Measurements from ENCODE around the gene VAV2.

VAV2 gene

DNA sequence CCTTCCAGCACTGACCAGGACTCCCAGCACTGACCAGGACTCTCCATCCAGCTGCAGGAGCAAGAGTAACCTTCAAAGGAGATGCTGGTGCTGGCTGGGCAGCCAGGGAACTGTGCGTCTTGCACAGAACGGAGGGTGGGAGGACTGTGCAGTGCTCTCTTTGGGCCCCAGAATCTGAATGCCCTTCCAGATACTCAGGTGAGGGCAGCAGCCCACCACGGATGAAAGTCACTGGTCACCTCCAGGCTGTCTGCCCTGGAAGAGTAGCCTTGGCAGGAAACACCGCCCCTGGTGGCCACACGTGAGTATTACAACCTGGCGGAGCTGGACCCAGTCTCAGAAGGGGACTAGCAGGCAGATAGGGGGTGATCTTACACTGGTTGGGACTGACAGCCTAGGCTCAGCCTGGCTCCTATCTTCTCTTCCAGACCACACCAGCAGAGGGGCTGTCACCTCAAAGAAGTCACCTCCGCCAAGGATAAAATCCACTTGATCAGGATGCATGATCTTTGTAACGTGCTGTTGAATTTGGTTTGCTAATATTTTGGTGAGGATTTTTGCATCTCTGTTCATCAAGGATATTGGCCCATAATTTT lies 249.2 kb downstream of the VAV2 start:
- Histone ChIP-seq H3F3A (ENCODE audit: insufficient read depth) (no peaks in the 10 kb centered on the region), H3K27ac (ENCODE audit: low read depth, low read length) (no peak overlapping the region), H3K9me2 (replicated peaks; ENCODE audit: insufficient read depth, low read length) (no peaks in the 10 kb centered on the region), H3K4me3 (ENCODE audit: insufficient read depth, low read length, poor library complexity, severe bottlenecking) (no peak overlapping the region), H3K27me3 (ENCODE audit: low read length) (no peaks in the 10 kb centered on the region), H3K4me2 (ENCODE audit: low read depth, low read length, poor library complexity, severe bottlenecking) (no peak overlapping the region), H4K20me1 (ENCODE audit: low read depth, low read length) (no peaks in the 10 kb centered on the region), H3K36me3 (ENCODE audit: low read length) (no peaks in the 10 kb centered on the region), H3K9ac (ENCODE audit: low read length) (no peak overlapping the region), H3K79me2 (ENCODE audit: insufficient read depth, low read length) (no peaks in the 10 kb centered on the region), H2AFZ (ENCODE audit: low read depth, low read length, severe bottlenecking) (no peak overlapping the region), H3K9me3 (ENCODE audit: insufficient read depth, low read length) (no peaks in the 10 kb centered on the region)
- no peak for TF ChIP-seq EZH2phosphoT487 (conservative IDR thresholded peaks at IDR 0.05; ENCODE audit: low read length)
- TF ChIP-seq, protein P1, sequence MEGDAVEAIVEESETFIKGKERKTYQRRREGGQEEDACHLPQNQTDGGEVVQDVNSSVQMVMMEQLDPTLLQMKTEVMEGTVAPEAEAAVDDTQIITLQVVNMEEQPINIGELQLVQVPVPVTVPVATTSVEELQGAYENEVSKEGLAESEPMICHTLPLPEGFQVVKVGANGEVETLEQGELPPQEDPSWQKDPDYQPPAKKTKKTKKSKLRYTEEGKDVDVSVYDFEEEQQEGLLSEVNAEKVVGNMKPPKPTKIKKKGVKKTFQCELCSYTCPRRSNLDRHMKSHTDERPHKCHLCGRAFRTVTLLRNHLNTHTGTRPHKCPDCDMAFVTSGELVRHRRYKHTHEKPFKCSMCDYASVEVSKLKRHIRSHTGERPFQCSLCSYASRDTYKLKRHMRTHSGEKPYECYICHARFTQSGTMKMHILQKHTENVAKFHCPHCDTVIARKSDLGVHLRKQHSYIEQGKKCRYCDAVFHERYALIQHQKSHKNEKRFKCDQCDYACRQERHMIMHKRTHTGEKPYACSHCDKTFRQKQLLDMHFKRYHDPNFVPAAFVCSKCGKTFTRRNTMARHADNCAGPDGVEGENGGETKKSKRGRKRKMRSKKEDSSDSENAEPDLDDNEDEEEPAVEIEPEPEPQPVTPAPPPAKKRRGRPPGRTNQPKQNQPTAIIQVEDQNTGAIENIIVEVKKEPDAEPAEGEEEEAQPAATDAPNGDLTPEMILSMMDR (IDR thresholded peaks at IDR 0.05; ENCODE audit: insufficient read depth, low read length, poor library complexity, severe bottlenecking) = peak; percentile 99

GRCh38 chr9:133742251-133742650 lies 249.9 kb downstream of the VAV2 start:
- Histone ChIP-seq H3K4me2 (ENCODE audit: low read depth, low read length, poor library complexity, severe bottlenecking) (no peak overlapping the region), H3K27me3 (ENCODE audit: low read length) (no peaks in the 10 kb centered on the region), H3K9ac (ENCODE audit: low read length) (no peak overlapping the region), H2AFZ (ENCODE audit: low read depth, low read length, severe bottlenecking) (no peak overlapping the region), H3K4me3 (ENCODE audit: insufficient read depth, low read length, poor library complexity, severe bottlenecking) (no peak overlapping the region), H3K27ac (ENCODE audit: low read depth, low read length) (no peak overlapping the region), H3K36me3 (ENCODE audit: low read length) (no peaks in the 10 kb centered on the region), H3F3A (ENCODE audit: insufficient read depth) (no peaks in the 10 kb centered on the region), H3K79me2 (ENCODE audit: insufficient read depth, low read length) (no peaks in the 10 kb centered on the region), H3K9me2 (replicated peaks; ENCODE audit: insufficient read depth, low read length) (no peaks in the 10 kb centered on the region), H4K20me1 (ENCODE audit: low read depth, low read length) (no peaks in the 10 kb centered on the region), H3K9me3 (ENCODE audit: insufficient read depth, low read length) (no peaks in the 10 kb centered on the region)
- no peak for TF ChIP-seq EZH2phosphoT487 (conservative IDR thresholded peaks at IDR 0.05; ENCODE audit: low read length)
- TF ChIP-seq, protein P1 (IDR thresholded peaks at IDR 0.05; ENCODE audit: insufficient read depth, low read length, poor library complexity, severe bottlenecking) = no peak

GRCh38 chr9:133741716-133742115 lies 250.4 kb downstream of the VAV2 start:
- Histone ChIP-seq H3K27me3 (ENCODE audit: low read length) (no peaks in the 10 kb centered on the region), H3K79me2 (ENCODE audit: insufficient read depth, low read length) (no peaks in the 10 kb centered on the region), H3K36me3 (ENCODE audit: low read length) (no peaks in the 10 kb centered on the region), H2AFZ (ENCODE audit: low read depth, low read length, severe bottlenecking) (no peak overlapping the region), H4K20me1 (ENCODE audit: low read depth, low read length) (no peaks in the 10 kb centered on the region), H3K4me3 (ENCODE audit: insufficient read depth, low read length, poor library complexity, severe bottlenecking) (no peak overlapping the region), H3K27ac (ENCODE audit: low read depth, low read length) (no peak overlapping the region), H3K9me3 (ENCODE audit: insufficient read depth, low read length) (no peaks in the 10 kb centered on the region), H3K9me2 (replicated peaks; ENCODE audit: insufficient read depth, low read length) (no peaks in the 10 kb centered on the region), H3K4me2 (ENCODE audit: low read depth, low read length, poor library complexity, severe bottlenecking) (no peak overlapping the region), H3F3A (ENCODE audit: insufficient read depth) (no peaks in the 10 kb centered on the region), H3K9ac (ENCODE audit: low read length) (no peak overlapping the region)
- no peak for TF ChIP-seq EZH2phosphoT487 (conservative IDR thresholded peaks at IDR 0.05; ENCODE audit: low read length)
- TF ChIP-seq, protein P1 (IDR thresholded peaks at IDR 0.05; ENCODE audit: insufficient read depth, low read length, poor library complexity, severe bottlenecking) = no peak
